Measurements from ENCODE around the gene RHOBTB3. TPM values are rescaled to one million over a fixed set of nuclear protein-coding genes. Genes with fewer than 3 reads are reported as not detected.
"Not testable (repeated sequence)": the region's sequence is repeated elsewhere in the genome, so short reads cannot be mapped to it uniquely, and the experiment has no call there.

RHOBTB3 gene
- total and polyA plus RNA-seq, 2 donors, result 24.0 to 282 TPM

DNA sequence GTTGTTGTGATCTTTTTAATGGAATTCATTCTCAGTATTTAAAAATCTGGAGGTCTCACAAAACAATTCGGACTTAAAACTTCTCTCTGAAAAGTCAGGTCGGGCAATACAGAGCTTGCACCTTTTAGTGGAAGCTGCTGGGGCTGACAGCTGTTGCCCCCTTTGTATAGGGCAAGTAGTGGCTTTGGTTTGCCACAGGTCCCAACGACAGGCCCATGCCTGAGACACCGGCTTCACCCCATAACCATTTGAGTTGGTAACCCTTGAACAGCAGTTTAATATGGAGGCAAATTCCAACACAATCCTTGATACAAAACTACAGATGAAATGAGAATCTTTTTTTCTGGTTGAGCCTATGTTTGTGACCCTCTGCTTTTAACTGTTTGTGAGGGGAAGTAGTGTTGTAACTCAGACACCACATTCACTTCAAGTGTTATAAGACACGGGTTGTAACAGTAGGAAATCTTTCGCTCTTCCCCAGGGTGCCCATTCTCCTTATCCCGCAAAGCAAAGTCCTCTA is 92.1 kb downstream of the RHOBTB3 start:
- Histone ChIP-seq H3K4me3 (ENCODE audit: low read depth, low read length) (peak overlapping the region; percentile 75), H3K27ac (ENCODE audit: low read depth) (peak overlapping the region; percentile 89), H3K36me3 (ENCODE audit: insufficient read depth) (no peaks in the 10 kb centered on the region), H3K4me1 (ENCODE audit: insufficient read depth) (peaks cover 1% of the 10 kb centered on the region)
- no peak for DNase-seq (ENCODE audit: extremely low spot score)
- 43% methylated on average over 7 of the region's 7 CpGs for WGBS

DNA sequence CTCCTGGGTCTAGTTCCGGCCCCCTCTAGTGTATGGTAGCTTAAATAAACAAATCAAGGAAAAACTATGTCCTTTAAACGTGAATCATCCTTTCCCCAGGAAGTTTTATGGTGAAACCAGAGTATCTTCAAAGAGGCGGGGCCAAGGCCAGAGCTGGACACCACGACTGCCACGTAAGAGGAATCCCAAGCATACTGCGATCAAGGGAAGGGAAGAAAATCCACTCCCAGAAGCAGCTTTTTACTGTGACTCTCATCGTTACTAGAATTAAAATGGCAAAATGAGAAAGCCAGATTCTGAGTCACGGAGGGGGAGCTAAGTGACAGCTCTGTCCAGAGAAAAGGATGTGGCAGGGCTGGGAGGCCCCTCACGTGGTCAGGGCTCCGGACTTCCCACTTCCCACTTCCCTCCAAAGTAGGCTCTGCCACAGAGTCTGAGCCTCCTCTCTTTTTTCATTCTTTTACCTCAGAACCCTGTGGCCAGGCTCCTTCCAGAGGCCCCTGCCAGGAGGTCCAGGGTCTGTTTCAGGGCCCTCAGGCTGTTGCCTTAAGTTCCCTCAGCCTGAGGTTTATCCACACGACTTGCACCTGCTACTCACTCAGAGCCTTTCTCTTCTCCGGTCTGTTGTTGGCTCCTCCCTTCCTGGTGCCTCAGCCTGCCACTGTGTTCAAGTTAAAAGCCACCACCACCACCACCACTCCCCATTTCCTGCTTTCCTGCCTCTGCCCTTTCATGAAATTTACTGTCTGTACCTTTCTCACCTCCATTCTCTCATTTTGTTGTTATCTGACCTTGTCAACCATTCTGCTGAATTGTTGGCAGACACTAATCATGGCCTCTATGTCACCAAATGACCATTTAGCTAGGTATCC is 92.8 kb downstream of the RHOBTB3 start:
- no peak overlapping the region for H3K4me3 ChIP-seq (ENCODE audit: low read depth, low read length)
- no peak for DNase-seq (ENCODE audit: extremely low spot score)

DNA sequence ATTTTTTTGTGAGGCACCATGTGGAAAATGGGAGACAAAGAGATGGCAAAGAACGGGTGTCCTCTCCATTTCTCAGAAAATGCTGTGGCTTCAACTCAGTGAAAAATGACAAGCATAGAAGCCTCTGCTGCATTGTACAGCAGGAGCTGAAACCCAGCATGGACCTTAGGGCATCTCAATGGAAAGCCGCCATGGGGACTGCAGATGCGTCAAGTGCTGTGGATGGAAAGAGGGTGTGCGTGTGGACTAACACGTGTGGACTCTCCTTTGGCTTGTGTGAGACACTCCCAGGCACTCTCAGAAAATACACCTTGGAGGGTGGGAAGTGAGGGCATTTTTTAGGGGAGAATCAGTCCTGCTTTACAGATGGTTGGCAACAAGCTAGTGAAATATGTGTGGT is 93.6 kb downstream of the RHOBTB3 start:
- no peak overlapping the region for H3K4me3 ChIP-seq (ENCODE audit: low read depth, low read length)
- H3K27ac ChIP-seq (ENCODE audit: low read depth), result no peak overlapping the region
- WGBS, result 92% methylated on average over 5 of the region's 5 CpGs
- H3K36me3 ChIP-seq (ENCODE audit: insufficient read depth), result no peaks in the 10 kb centered on the region
- peaks cover 1% of the 10 kb centered on the region for H3K4me1 ChIP-seq (ENCODE audit: insufficient read depth)
- DNase-seq (ENCODE audit: extremely low spot score), result no peak

More for the DNA sequence above, 92.8 kb downstream of the RHOBTB3 start:
- no peaks in the 10 kb centered on the region for H3K36me3 ChIP-seq (ENCODE audit: insufficient read depth)
- H3K4me1 ChIP-seq (ENCODE audit: insufficient read depth), result peaks cover 1% of the 10 kb centered on the region
- H3K27ac ChIP-seq (ENCODE audit: low read depth), result peak overlapping the region; percentile 89
- 18% methylated on average over 12 of the region's 12 CpGs for WGBS

DNA sequence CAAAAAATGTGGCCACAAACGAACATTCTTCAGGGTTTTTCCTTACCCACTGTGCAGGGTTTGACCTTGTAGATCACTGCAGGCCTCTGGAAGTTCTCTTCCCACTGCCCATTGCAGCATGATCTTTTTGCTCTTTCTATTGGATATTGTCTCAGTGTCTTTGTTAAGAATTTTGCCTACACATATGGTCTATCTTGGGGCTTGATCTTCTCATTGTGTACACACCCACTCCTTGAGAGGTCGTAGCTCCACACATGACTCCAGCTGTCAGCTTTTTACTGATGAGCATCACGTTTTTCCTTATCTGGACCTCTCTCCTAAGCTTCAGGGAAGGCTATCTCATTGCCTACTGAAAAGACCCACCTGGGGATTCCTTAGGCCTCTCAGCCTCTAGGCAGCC is 94.4 kb downstream of the RHOBTB3 start:
- DNase-seq (ENCODE audit: extremely low spot score), result no peak
- H3K36me3 ChIP-seq (ENCODE audit: insufficient read depth), result no peaks in the 10 kb centered on the region
- WGBS, result 54% methylated on average over 3 of the region's 3 CpGs

DNA sequence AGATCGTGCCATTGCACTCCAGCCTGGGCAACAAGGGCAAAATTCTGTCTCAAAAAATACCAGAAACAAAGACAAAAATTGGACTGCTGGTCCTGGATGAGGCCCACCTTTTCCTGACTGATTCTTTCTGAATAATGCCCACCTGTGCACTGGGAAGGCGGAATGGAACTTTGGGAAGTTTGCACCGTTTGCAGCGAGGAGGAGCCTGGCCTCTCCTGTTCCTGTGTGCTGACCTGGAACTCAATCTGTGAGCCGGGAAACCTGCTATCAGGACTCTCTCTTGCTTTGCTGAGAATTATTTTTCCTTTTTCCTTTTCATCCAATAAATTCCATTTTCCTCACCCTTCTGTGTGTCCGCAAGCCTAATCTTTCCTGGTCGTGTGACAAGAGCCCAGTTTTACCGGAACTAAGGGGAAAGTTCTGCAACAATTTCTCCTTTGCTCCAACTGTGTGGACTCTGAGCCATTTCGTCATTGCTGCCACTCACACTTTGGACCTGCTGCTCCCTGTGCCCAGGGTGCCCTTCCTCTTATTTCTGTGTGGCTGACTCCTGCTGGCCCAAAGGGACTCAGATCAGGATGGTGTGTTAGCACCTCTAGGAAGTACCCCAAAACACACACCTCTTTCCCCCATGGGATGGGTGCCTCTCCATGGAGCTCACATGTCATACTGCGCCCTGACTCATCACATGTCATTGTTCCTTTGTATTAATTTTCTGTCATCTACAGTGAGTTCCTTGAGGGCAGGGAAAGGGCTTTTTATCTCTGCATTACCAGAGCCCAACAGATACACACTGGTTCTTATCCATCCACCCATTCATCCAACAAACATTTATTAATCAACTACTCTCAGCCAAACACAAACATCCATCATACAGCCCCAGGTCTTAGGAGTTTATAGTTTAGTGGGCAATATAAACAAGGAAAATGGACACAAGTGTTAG is 96.1 kb downstream of the RHOBTB3 start:
- no peak overlapping the region for H3K27ac ChIP-seq (ENCODE audit: low read depth)
- H3K4me1 ChIP-seq (ENCODE audit: insufficient read depth), result peaks cover 1% of the 10 kb centered on the region
- DNase-seq (ENCODE audit: extremely low spot score), result no peak
- WGBS, result 94% methylated on average over 10 of the region's 10 CpGs
- H3K36me3 ChIP-seq (ENCODE audit: insufficient read depth), result no peaks in the 10 kb centered on the region
- H3K4me3 ChIP-seq (ENCODE audit: low read depth, low read length), result no peak overlapping the region

More for the DNA sequence above, 94.4 kb downstream of the RHOBTB3 start:
- Histone ChIP-seq H3K4me3 (ENCODE audit: low read depth, low read length) (no peak overlapping the region), H3K27ac (ENCODE audit: low read depth) (no peak overlapping the region), H3K4me1 (ENCODE audit: insufficient read depth) (peaks cover 1% of the 10 kb centered on the region)

DNA sequence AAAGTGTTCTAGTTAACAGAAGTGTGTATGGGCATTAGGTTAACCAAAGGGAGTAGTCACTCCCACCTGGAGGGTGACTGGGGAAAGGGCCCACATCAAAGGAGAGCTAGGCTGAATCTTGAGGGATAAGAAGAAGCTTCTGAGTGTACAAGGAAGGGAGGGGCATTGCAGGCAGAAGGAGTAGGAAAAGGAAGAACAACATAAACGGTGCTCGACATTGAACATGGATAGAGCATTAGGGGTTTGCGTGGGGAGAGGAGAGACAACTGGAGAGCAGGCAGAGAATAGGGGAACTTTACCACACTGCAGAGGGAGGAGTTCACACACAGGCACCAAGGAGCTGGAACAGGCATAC is 96.7 kb downstream of the RHOBTB3 start:
- DNase-seq (ENCODE audit: extremely low spot score), result no peak
- H3K36me3 ChIP-seq (ENCODE audit: insufficient read depth), result no peaks in the 10 kb centered on the region
- WGBS, result 70% methylated on average over 3 of the region's 3 CpGs
- H3K4me3 ChIP-seq (ENCODE audit: low read depth, low read length), result no peak overlapping the region
- H3K4me1 ChIP-seq (ENCODE audit: insufficient read depth), result peaks cover 1% of the 10 kb centered on the region
- H3K27ac ChIP-seq (ENCODE audit: low read depth), result no peak overlapping the region

DNA sequence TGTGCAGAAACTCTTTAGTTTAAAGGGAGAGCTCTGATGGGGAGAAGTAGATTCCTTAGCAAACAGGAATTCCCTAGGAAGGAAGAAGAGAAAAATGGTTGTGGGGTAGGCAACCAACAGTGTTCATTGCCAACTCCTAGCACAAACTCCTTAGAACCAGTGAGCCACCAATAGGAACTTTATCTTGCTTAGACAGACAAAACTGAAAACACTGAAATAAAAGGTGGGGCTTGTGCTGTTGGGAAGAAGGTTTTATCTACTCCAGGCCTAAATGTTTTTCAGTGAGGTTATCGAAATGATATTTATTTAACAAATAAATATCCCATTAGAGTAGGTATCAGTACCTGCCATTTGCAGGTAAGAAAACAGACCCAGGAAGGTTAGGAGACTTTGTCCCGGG is 99.1 kb downstream of the RHOBTB3 start:
- 96% methylated on average over 2 of the region's 2 CpGs for WGBS
- no peak for DNase-seq (ENCODE audit: extremely low spot score)
- H3K36me3 ChIP-seq (ENCODE audit: insufficient read depth), result no peaks in the 10 kb centered on the region
- no peak overlapping the region for H3K27ac ChIP-seq (ENCODE audit: low read depth)
- no peak overlapping the region for H3K4me3 ChIP-seq (ENCODE audit: low read depth, low read length)
- peaks cover 3% of the 10 kb centered on the region for H3K4me1 ChIP-seq (ENCODE audit: insufficient read depth)

DNA sequence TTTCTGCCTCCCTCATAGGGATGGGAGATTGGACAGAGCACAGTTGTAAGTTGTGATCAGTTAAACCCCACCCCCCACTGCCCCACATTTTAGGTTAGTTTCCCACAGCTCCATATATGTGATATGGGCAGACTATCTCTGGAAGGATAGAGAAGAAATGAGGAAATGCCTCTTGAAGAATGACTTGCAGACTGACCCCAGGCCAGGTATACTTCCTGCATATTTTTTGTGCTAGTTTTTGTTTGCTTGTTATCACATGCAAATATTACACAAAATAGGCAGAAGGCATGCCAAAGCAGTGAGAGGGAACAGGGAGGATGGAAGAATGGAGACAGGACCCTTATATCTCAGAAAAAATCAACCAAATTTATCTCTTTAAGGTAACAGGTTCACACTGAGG is 101.5 kb downstream of the RHOBTB3 start:
- no peak for DNase-seq (ENCODE audit: extremely low spot score)
- Histone ChIP-seq H3K27ac (ENCODE audit: low read depth) (no peak overlapping the region), H3K4me1 (ENCODE audit: insufficient read depth) (peaks cover 1% of the 10 kb centered on the region), H3K36me3 (ENCODE audit: insufficient read depth) (no peaks in the 10 kb centered on the region), H3K4me3 (ENCODE audit: low read depth, low read length) (no peak overlapping the region)

DNA sequence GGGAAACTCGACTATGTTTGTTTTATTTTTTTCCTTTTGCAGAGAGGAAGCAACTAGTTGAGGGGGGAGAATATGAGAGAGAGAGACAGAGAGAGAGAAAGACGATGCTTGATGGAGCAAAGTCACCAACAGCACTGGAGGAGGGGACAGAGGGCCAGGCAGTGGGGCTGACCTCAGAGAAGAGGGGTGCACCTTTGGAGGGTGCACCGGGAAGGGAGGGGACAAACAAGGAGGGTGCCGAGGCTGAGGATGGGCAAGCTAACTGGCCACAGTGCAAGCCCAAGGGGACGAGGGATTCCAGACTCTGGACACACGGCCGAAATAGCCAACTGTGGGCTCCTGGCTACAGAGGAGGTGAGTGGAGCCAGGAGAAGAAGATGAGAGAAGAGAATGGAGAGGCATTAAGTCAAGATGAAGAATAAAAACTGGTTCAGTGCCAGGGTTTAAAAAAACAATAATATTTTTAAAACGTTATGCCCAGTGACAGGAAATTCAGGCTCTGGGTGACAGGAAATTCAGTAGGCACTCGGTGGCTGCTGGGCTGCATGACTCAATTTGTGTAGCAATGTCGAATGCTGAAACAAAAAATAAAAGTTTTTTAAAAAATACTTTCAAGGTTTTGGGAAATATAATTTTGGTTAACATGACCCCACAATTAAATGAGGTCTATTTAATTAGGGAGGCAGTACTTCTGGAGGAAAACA is 104.7 kb downstream of the RHOBTB3 start:
- DNase-seq (ENCODE audit: extremely low spot score), result no peak
- no peaks in the 10 kb centered on the region for H3K36me3 ChIP-seq (ENCODE audit: insufficient read depth)
- H3K4me3 ChIP-seq (ENCODE audit: low read depth, low read length), result no peak overlapping the region
- H3K27ac ChIP-seq (ENCODE audit: low read depth), result no peak overlapping the region
- WGBS, result 61% methylated on average over 10 of the region's 10 CpGs
- H3K4me1 ChIP-seq (ENCODE audit: insufficient read depth), result peaks cover 1% of the 10 kb centered on the region

DNA sequence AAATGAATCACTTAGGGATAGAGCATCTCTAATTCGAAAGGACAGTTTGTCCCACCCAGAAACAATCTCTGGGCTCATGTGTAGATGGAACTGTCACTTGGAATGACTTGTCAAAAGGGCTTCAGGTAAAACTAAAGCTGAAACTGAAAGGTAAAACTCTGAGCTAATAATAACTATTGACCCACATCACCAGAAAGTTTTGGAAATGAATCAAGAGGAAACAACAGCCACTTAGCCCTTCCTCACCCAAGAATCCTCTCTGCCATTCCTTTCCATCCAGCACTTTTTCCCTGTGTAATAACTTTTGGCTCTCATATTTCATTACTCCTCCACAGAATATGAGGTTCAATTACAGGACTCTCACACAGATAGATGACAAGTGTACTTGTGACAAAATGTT is 105.4 kb downstream of the RHOBTB3 start:
- H3K27ac ChIP-seq (ENCODE audit: low read depth), result no peak overlapping the region
- no peak overlapping the region for H3K4me3 ChIP-seq (ENCODE audit: low read depth, low read length)
- 100% methylated on average over 1 of the region's 1 CpG for WGBS
- no peak for DNase-seq (ENCODE audit: extremely low spot score)
- no peaks in the 10 kb centered on the region for H3K36me3 ChIP-seq (ENCODE audit: insufficient read depth)
- peaks cover 1% of the 10 kb centered on the region for H3K4me1 ChIP-seq (ENCODE audit: insufficient read depth)

DNA sequence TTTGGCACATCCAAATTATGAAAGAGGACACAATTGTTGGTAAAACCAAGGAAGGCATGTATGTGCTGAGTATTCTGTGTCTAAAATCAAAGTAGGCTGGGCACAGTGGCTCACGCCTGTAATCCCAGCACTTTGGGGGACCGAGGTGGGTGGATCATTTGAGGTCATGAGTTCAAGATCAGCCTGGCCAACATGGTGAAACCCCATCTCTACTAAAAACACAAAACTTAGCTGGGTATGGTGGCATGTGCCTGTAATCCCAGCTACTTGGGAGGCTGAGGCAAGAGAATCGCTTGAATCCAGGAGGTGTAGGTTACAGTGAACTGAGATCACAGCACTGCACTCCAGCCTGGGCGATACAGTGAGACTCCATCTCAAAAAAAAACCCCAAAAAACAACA is 105.8 kb downstream of the RHOBTB3 start:
- not testable (repeated sequence) for H3K27ac ChIP-seq (ENCODE audit: low read depth)
- 90% methylated on average over 4 of the region's 4 CpGs for WGBS

DNA sequence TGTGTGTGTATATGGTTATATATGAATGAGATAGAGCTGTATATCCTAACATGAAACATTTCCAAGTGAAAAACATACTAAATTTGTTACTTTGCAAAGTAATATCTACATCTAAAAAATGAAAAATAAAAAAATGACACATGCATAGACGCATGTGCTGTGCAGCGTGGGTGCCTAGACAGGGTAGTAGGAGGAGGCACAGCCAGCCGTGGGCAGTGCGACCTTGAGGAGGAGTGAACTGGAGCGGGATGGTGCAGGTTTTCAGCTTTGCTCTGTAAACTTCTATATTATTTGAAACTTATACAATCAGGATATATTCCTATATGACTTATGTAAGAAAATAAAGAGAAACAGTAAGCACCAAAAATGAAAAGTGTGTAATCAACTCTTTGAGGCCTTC is 106.4 kb downstream of the RHOBTB3 start:
- no peak overlapping the region for H3K4me3 ChIP-seq (ENCODE audit: low read depth, low read length)
- WGBS, result 94% methylated on average over 5 of the region's 5 CpGs
- H3K4me1 ChIP-seq (ENCODE audit: insufficient read depth), result peaks cover 1% of the 10 kb centered on the region
- no peak for DNase-seq (ENCODE audit: extremely low spot score)
- no peaks in the 10 kb centered on the region for H3K36me3 ChIP-seq (ENCODE audit: insufficient read depth)
- no peak overlapping the region for H3K27ac ChIP-seq (ENCODE audit: low read depth)

More for the DNA sequence above, 105.8 kb downstream of the RHOBTB3 start:
- H3K36me3 ChIP-seq (ENCODE audit: insufficient read depth); H3K4me1 ChIP-seq (ENCODE audit: insufficient read depth); H3K4me3 ChIP-seq (ENCODE audit: low read depth, low read length); DNase-seq (ENCODE audit: extremely low spot score): not testable (repeated sequence)

DNA sequence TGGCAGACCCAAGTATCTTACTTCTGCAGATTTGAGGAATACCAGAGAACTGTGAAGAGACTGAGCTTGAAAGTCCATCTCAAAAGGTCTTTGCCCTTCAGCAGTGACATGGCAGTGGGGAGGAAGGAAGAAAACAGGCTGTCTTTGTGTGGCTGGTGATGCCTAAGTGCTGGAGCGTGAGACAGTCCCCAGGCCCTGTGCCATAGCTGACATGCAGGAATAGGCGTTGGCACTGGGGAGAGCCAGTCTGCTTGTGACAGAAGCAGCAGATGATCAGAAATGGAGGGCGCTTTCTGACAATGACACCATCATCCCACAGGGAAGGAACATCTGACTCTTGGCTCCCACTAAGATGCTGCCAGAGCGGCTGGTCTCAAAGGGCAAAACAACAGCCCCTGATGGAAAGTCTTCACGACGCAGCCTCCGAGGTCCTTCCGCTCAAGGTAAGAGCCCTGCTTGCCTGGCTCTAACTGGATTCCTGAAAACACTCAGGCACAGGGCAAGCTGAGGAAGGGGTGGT is 106.9 kb downstream of the RHOBTB3 start:
- H3K36me3 ChIP-seq (ENCODE audit: insufficient read depth), result no peaks in the 10 kb centered on the region
- no peak for DNase-seq (ENCODE audit: extremely low spot score)
- H3K27ac ChIP-seq (ENCODE audit: low read depth), result no peak overlapping the region
- H3K4me3 ChIP-seq (ENCODE audit: low read depth, low read length), result no peak overlapping the region
- WGBS, result 89% methylated on average over 8 of the region's 8 CpGs
- H3K4me1 ChIP-seq (ENCODE audit: insufficient read depth), result peaks cover 2% of the 10 kb centered on the region
